Endodermal cell (in vitro differentiated cells): ENCODE measurements around the gene SOAT2. TPM values are rescaled to one million over a fixed set of nuclear protein-coding genes. Genes with fewer than 3 reads are reported as not detected.

Source experiments
- DNase-seq: peaks from one replicate; pipeline ENCODE4 v3.0.0-alpha.2; 2017
- H3K27ac ChIP-seq: 2 replicates; pipeline ENCODE4 v1.5.1; 2013; ENCODE audit warnings: mild to moderate bottlenecking, low read depth, low read length, moderate library complexity
- H3K27me3 ChIP-seq: 2 replicates; pipeline ENCODE4 v1.6.1; 2013; ENCODE audit warnings: mild to moderate bottlenecking, low read length, moderate library complexity; ENCODE audit not compliant: insufficient read depth, control insufficient read depth, poor library complexity, severe bottlenecking
- H3K36me3 ChIP-seq: 2 replicates; pipeline ENCODE4 v1.7.0; 2013; ENCODE audit warnings: mild to moderate bottlenecking, low read length, moderate library complexity; ENCODE audit not compliant: control insufficient read depth, insufficient read depth
- H3K4me1 ChIP-seq: one replicate; pipeline ENCODE4 v1.7.0; 2013; ENCODE audit warnings: low read length; ENCODE audit not compliant: control insufficient read depth, insufficient read depth
- H3K4me3 ChIP-seq: 2 replicates; pipeline ENCODE4 v1.5.1; 2013; ENCODE audit warnings: mild to moderate bottlenecking, low read length, moderate library complexity
- H3K9ac ChIP-seq: 2 replicates; pipeline ENCODE4 v1.6.1; 2013; ENCODE audit warnings: mild to moderate bottlenecking, low read length, moderate library complexity; ENCODE audit not compliant: poor library complexity, severe bottlenecking; ENCODE audit errors: extremely low read depth
- H3K9me3 ChIP-seq: 2 replicates; pipeline ENCODE4 v1.6.1; 2013; ENCODE audit warnings: mild to moderate bottlenecking, low read length, moderate library complexity; ENCODE audit not compliant: control insufficient read depth
- H3K27ac Mint-ChIP-seq: 2 replicates; pipeline ENCODE4 v1.8.0; 2020; ENCODE audit warnings: mixed read lengths
- H3K27me3 Mint-ChIP-seq: 2 replicates; pipeline ENCODE4 v1.8.0; 2021; ENCODE audit warnings: mild to moderate bottlenecking, mixed read lengths; ENCODE audit not compliant: insufficient read depth
- H3K36me3 Mint-ChIP-seq: 2 replicates; pipeline ENCODE4 v1.8.0; 2020; ENCODE audit warnings: low read depth, mixed read lengths
- H3K4me1 Mint-ChIP-seq: 2 replicates; pipeline ENCODE4 v1.8.0; 2020; ENCODE audit warnings: mixed read lengths
- H3K4me3 Mint-ChIP-seq: 2 replicates; pipeline ENCODE4 v1.8.0; 2020; ENCODE audit warnings: mild to moderate bottlenecking, moderate library complexity, mixed read lengths
- H3K9me3 Mint-ChIP-seq: 2 replicates; pipeline ENCODE4 v1.8.0; 2020; ENCODE audit warnings: mild to moderate bottlenecking, mixed read lengths
- WGBS, 2 experiments: methylation state at CpG; one replicate each; pipeline versions ENCODE4 v1.1.5 to v1.1.7; 2013; ENCODE audit warnings: missing lambda C conversion rate in 2 of 2, mixed read lengths in 1 of 2; ENCODE audit not compliant: insufficient coverage in 1 of 2, insufficient read length in 1 of 2; 5-methylcytosine and 5-hydroxymethylcytosine counted together
- total RNA-seq, 2 donors: library from RNA; stranded (reverse); fragmentation: NEBNext Ultra II Directional in 1 of 2; extraction: Animal tissue kit (Norgen Biotek cat#: 25700) in 1 of 2; gene quantifications; 2 replicates in 1 of 2; 3 replicates in 1 of 2; pipeline ENCODE4 v1.2.1, GENCODE V29; 2021
- TF ChIP-seq, protein P1 (sequence below): fragments of 200-600 bp; sonication (generic); conservative IDR thresholded peaks from 2 replicates; pipeline ENCODE4 v1.5.0; 2021; ENCODE audit warnings: antibody characterized with exemption, mild to moderate bottlenecking

The SOAT2 gene
- total RNA-seq, 2 donors from 2014 or later = 0.46 to 0.71 TPM

GRCh38 chr12:53067074-53067992, 36.0 kb upstream of the SOAT2 start:
- peaks cover 28% of the 10 kb centered on the region for H3K4me1 Mint-ChIP-seq
- Histone ChIP-seq H3K9me3 (no peaks in the 10 kb centered on the region), H3K4me1 (peaks cover 7% of the 10 kb centered on the region), H3K27ac (no peak overlapping the region), H3K27me3 (no peaks in the 10 kb centered on the region), H3K36me3 (peaks cover 13% of the 10 kb centered on the region), H3K4me3 (no peak overlapping the region), H3K9ac (no peak overlapping the region)
- H3K9me3 Mint-ChIP-seq = no peaks in the 10 kb centered on the region
- TF ChIP-seq, protein P1, sequence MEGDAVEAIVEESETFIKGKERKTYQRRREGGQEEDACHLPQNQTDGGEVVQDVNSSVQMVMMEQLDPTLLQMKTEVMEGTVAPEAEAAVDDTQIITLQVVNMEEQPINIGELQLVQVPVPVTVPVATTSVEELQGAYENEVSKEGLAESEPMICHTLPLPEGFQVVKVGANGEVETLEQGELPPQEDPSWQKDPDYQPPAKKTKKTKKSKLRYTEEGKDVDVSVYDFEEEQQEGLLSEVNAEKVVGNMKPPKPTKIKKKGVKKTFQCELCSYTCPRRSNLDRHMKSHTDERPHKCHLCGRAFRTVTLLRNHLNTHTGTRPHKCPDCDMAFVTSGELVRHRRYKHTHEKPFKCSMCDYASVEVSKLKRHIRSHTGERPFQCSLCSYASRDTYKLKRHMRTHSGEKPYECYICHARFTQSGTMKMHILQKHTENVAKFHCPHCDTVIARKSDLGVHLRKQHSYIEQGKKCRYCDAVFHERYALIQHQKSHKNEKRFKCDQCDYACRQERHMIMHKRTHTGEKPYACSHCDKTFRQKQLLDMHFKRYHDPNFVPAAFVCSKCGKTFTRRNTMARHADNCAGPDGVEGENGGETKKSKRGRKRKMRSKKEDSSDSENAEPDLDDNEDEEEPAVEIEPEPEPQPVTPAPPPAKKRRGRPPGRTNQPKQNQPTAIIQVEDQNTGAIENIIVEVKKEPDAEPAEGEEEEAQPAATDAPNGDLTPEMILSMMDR = no peak
- H3K27ac Mint-ChIP-seq = no peak overlapping the region
- H3K4me3 Mint-ChIP-seq = no peak overlapping the region
- DNase-seq = peak; percentile 42
- H3K27me3 Mint-ChIP-seq = peaks cover 3% of the 10 kb centered on the region
- H3K36me3 Mint-ChIP-seq = peaks cover 27% of the 10 kb centered on the region
- 73 to 92% methylated on average over 5 to 6 of the region's 7 CpGs for WGBS, 2 experiments

GRCh38 chr12:53067993-53068770, 35.1 kb upstream of the SOAT2 start:
- TF ChIP-seq, protein P1 = no peak
- Mint-ChIP-seq H3K4me3 (no peak overlapping the region), H3K4me1 (peaks cover 36% of the 10 kb centered on the region), H3K27ac (peak overlapping the region; percentile 59), H3K27me3 (peaks cover 3% of the 10 kb centered on the region), H3K9me3 (no peaks in the 10 kb centered on the region), H3K36me3 (peaks cover 32% of the 10 kb centered on the region)
- DNase-seq = peak; percentile 46
- H3K36me3 ChIP-seq = peaks cover 18% of the 10 kb centered on the region
- no peaks in the 10 kb centered on the region for H3K9me3 ChIP-seq
- peaks cover 10% of the 10 kb centered on the region for H3K4me1 ChIP-seq
- no peak overlapping the region for H3K9ac ChIP-seq
- H3K4me3 ChIP-seq = no peak overlapping the region
- no peaks in the 10 kb centered on the region for H3K27me3 ChIP-seq
- H3K27ac ChIP-seq = no peak overlapping the region
- 95% methylated on average over 10 to 13 of the region's 13 CpGs for WGBS, 2 experiments

- peaks cover 32% of the 10 kb centered on the region for H3K36me3 Mint-ChIP-seq
- TF ChIP-seq, protein P1 = no peak
- Histone ChIP-seq H3K27ac (no peak overlapping the region), H3K4me3 (no peak overlapping the region), H3K9ac (no peak overlapping the region), H3K4me1 (peaks cover 10% of the 10 kb centered on the region), H3K9me3 (no peaks in the 10 kb centered on the region), H3K27me3 (no peaks in the 10 kb centered on the region), H3K36me3 (peaks cover 21% of the 10 kb centered on the region)
- H3K27me3 Mint-ChIP-seq = peaks cover 3% of the 10 kb centered on the region
- DNase-seq = peak; percentile 58
- H3K27ac Mint-ChIP-seq = peak overlapping the region; percentile 39
- peaks cover 38% of the 10 kb centered on the region for H3K4me1 Mint-ChIP-seq
- H3K9me3 Mint-ChIP-seq = no peaks in the 10 kb centered on the region
- WGBS, 2 experiments = 84 to 86% methylated on average over 2 to 14 of the region's 15 CpGs
- no peak overlapping the region for H3K4me3 Mint-ChIP-seq
Observed at GRCh38 chr12:53068811-53069585, 34.3 kb upstream of the SOAT2 start.
